ENCODE data around the gene SAFB2. TPM values are rescaled to one million over a fixed set of nuclear protein-coding genes. Genes with fewer than 3 reads are reported as not detected.

The SAFB2 gene
- total and polyA plus RNA-seq, 2 donors (not counting 3 experiments of a cell fraction or from before 2014, with no cell fraction given) = 24.6 to 85.9 TPM

- dilution Hi-C loops (cut with MboI; ENCODE audit: extremely low pct_ligation_motif_present, low sequenced_read_pairs) = no loop called here
- POLR2A ChIA-PET = no interaction called here
- no peaks in the 10 kb centered on the region for H4K20me1 ChIP-seq (replicated peaks; ENCODE audit: control insufficient read depth, extremely low read depth, insufficient read depth, low read length)
These were observed 29.8 kb downstream of the SAFB2 start for GRCh38 chr19:5592531-5593342.

More at GRCh38 chr19:5592531-5593342, 29.8 kb downstream of the SAFB2 start:
- Histone ChIP-seq H3K4me2 (ENCODE audit: insufficient read depth, low read length) (no peak overlapping the region), H3K27ac (ENCODE audit: insufficient read depth, low read depth, low read length) (no peak overlapping the region), H3K79me2 (ENCODE audit: control insufficient read depth, insufficient read depth, low read length) (peaks cover 2% of the 10 kb centered on the region), H3K9me1 (replicated peaks; ENCODE audit: control insufficient read depth, extremely low read depth, insufficient read depth, low read length) (no peaks in the 10 kb centered on the region), H3K27me3 (ENCODE audit: control insufficient read depth in 2 of 2, insufficient read depth in 2 of 2, low read length in 2 of 2) (no peaks in the 10 kb centered on the region), H3K4me3 (replicated peaks in 1 of 3; ENCODE audit: insufficient read depth in 1 of 3, low read depth in 1 of 3, low read length in 3 of 3) (no peak overlapping the region), H2AFZ (ENCODE audit: low read depth, low read length) (no peak overlapping the region), H3K9me3 (replicated peaks; ENCODE audit: control insufficient read depth, insufficient read depth, low read length) (no peaks in the 10 kb centered on the region), H3K36me3 (ENCODE audit: control insufficient read depth in 2 of 2, extremely low read depth in 1 of 2, insufficient read depth in 2 of 2, low read length in 2 of 2) (peaks cover 30 to 72% of the 10 kb centered on the region in 2 experiments), H3K9ac (replicated peaks; ENCODE audit: extremely low read depth, insufficient read depth, low read length) (no peak overlapping the region), H3K4me1 (ENCODE audit: control insufficient read depth, extremely low read depth, insufficient read depth, low read length) (no peaks in the 10 kb centered on the region)
- BruUV-seq (replicated peaks) = no TSS peak
- intact Hi-C loops (cut with micrococcal nuclease) = no loop called here
- CTCF ChIA-PET = interaction anchor here (1.0 kb wide), 1 partner anchor 544 kb away, joined by 3 read pairs; no protein-coding TSS in a partner anchor
- FAIRE-seq (no peak), DNase-seq (ENCODE audit: low read depth, low spot score) (no peak)
- TF ChIP-seq EZH2 (IDR thresholded peaks at IDR 0.05; ENCODE audit: borderline replicate concordance, low read depth, low read length, severe bottlenecking) (no peak), FOS (IDR thresholded peaks at IDR 0.05; ENCODE audit: borderline replicate concordance, insufficient read depth, low read length) (no peak), MAX (IDR thresholded peaks at IDR 0.05; ENCODE audit: insufficient read depth, insufficient read length) (no peak), MYC (IDR thresholded peaks at IDR 0.05; ENCODE audit: low read depth, low read length) (no peak), JUN (IDR thresholded peaks at IDR 0.05; ENCODE audit: borderline replicate concordance, insufficient read depth, insufficient read length, low read depth) (no peak), GATA2 (IDR thresholded peaks at IDR 0.05; ENCODE audit: insufficient read depth, insufficient read length, low read depth, low read length) (no peak), CTCF (IDR thresholded peaks at IDR 0.05; ENCODE audit: extremely low read depth in 1 of 2, insufficient read depth in 1 of 2, low read depth in 1 of 2, low read length in 2 of 2) (no peak), POLR2AphosphoS5 (IDR thresholded peaks at IDR 0.05; ENCODE audit: insufficient read depth, low read depth, low read length) (no peak), POLR2A (IDR thresholded peaks at IDR 0.05; ENCODE audit: low read depth, low read length) (no peak)

All from endothelial cell of umbilical vein (primary cell).